Measurements from ENCODE around the gene ATP6V1C2. TPM values are rescaled to one million over a fixed set of nuclear protein-coding genes. Genes with fewer than 3 reads are reported as not detected.

The ATP6V1C2 gene
- total RNA-seq, 1 experiment from 2014 or later = 2.0 TPM

GRCh38 chr2:10775021-10775780, 53.8 kb downstream of the ATP6V1C2 start:
- no peaks in the 10 kb centered on the region for H3K9me3 ChIP-seq (ENCODE audit: control insufficient read depth in 1 of 2, insufficient read depth in 1 of 2, low read depth in 1 of 2, low read length in 2 of 2)
- peaks cover 0 to 3% of the 10 kb centered on the region in 2 experiments; a peak in 1 of 4 replicates for H3K36me3 ChIP-seq (ENCODE audit: control insufficient read depth in 1 of 2, insufficient read depth in 2 of 2, low read length in 2 of 2)
- H2AFZ ChIP-seq (ENCODE audit: low read depth, low read length, poor library complexity, severe bottlenecking) = no peak overlapping the region
- CTCF ChIA-PET = no interaction called here
- DNase-seq (ENCODE audit: low read depth, low spot score) = no peak
- TF ChIP-seq EZH2phosphoT487 (IDR thresholded peaks at IDR 0.05; ENCODE audit: borderline replicate concordance) = no peak
- TF ChIP-seq REST (IDR thresholded peaks at IDR 0.05; ENCODE audit: low read depth) = no peak
- no peak for TF ChIP-seq CBX3 (IDR thresholded peaks at IDR 0.05; ENCODE audit: low read depth)
- TF ChIP-seq MAX (IDR thresholded peaks at IDR 0.05) = no peak
- TF ChIP-seq ELF1 (IDR thresholded peaks at IDR 0.05; ENCODE audit: borderline replicate concordance, low read depth) = no peak
- TF ChIP-seq ZBTB33 (IDR thresholded peaks at IDR 0.05; ENCODE audit: extremely low read depth, insufficient replicate concordance, low read length) = no peak
- no peak for TF ChIP-seq POLR2A (IDR thresholded peaks at IDR 0.05; ENCODE audit: borderline replicate concordance, extremely low read depth, insufficient read depth, insufficient read length)
- no peak for TF ChIP-seq RAD21 (IDR thresholded peaks at IDR 0.05; ENCODE audit: low read depth)
- TF ChIP-seq ATF3 (IDR thresholded peaks at IDR 0.05) = no peak
- no peak for TF ChIP-seq TCF7L2 (IDR thresholded peaks at IDR 0.05; ENCODE audit: borderline replicate concordance, extremely low read depth, insufficient read depth, insufficient read length)
- no peak for TF ChIP-seq YY1 (IDR thresholded peaks at IDR 0.05; ENCODE audit: extremely low read depth, insufficient replicate concordance, low read depth, low read length)
- TF ChIP-seq EZH2 (IDR thresholded peaks at IDR 0.05) = no peak
- TF ChIP-seq CEBPB (IDR thresholded peaks at IDR 0.05; ENCODE audit: low read depth) = no peak
- no peak overlapping the region for H3K4me2 ChIP-seq (ENCODE audit: low read length)
- H3K27me3 ChIP-seq (ENCODE audit: insufficient read depth, low read length) = no peaks in the 10 kb centered on the region
- no peak overlapping the region for H3K9ac ChIP-seq (ENCODE audit: low read length)
- no peak overlapping the region for H3K27ac ChIP-seq (ENCODE audit: low read depth, low read length)
- no peaks in the 10 kb centered on the region for H3K9me2 ChIP-seq (ENCODE audit: insufficient read depth)
- POLR2A ChIA-PET = no interaction called here
- no peaks in the 10 kb centered on the region for H4K20me1 ChIP-seq (ENCODE audit: insufficient read depth)
- RAD21 ChIA-PET (ENCODE audit: low non-redundant PET in 1 of 2, low total read pairs in 2 of 2, uncharacterized antibody in 2 of 2, unreplicated experiment in 2 of 2) = no interaction called here
- intact Hi-C loops (cut with micrococcal nuclease) = no loop called here
- no peak overlapping the region for H3K4me3 ChIP-seq (replicated peaks in 1 of 2; ENCODE audit: low read depth in 1 of 2, low read length in 2 of 2)
- no peaks in the 10 kb centered on the region for H3K4me1 ChIP-seq (ENCODE audit: control insufficient read depth in 1 of 2, insufficient read depth in 2 of 2, low read length in 2 of 2)
- no peak for ATAC-seq
- BruUV-seq (replicated peaks) = no TSS peak
- H3K79me2 ChIP-seq (ENCODE audit: insufficient read depth, low read length) = no peaks in the 10 kb centered on the region

Measured in HCT116 (cell line).